DMS114 treated with DMSO at 0.1 percent for 48 hours (cell line): Measurements from ENCODE around the gene RCOR3.

ENCODE experiments used
- DNase-seq: peaks from one replicate; lab custom pipeline; 2025; ENCODE audit not compliant: unreplicated experiment; lab: John Stamatoyannopoulos, UW

RCOR3 gene

GRCh38 chr1:211324992-211325775 lies 66.0 kb downstream of the RCOR3 start:
- DNase-seq: no peak

- DNase-seq: no peak
Measured at GRCh38 chr1:211326140-211326527, 67.0 kb downstream of the RCOR3 start.

- DNase-seq: peak; percentile 42
Measured at GRCh38 chr1:211326528-211327345, 67.6 kb downstream of the RCOR3 start, which contains the start of gene TRAF5. TSS of gene TRAF5 (plus strand) at chr1:211326833. CDS start at chr1:211353240, 26,407 bp downstream.

- no peak for DNase-seq
Measured at GRCh38 chr1:211327346-211327921, 68.3 kb downstream of the RCOR3 start.

- DNase-seq: no peak
Measured at GRCh38 chr1:211328084-211328694, 69.0 kb downstream of the RCOR3 start.

GRCh38 chr1:211328866-211329475 lies 69.8 kb downstream of the RCOR3 start:
- no peak for DNase-seq

GRCh38 chr1:211329764-211330201 lies 70.6 kb downstream of the RCOR3 start:
- no peak for DNase-seq

GRCh38 chr1:211330282-211330936 lies 71.2 kb downstream of the RCOR3 start:
- no peak for DNase-seq

- DNase-seq: no peak
Measured at GRCh38 chr1:211331011-211331709, 72.0 kb downstream of the RCOR3 start.

GRCh38 chr1:211332036-211332616 lies 73.0 kb downstream of the RCOR3 start:
- DNase-seq: no peak

- DNase-seq: no peak
Measured at GRCh38 chr1:211332830-211333229, 73.7 kb downstream of the RCOR3 start.

GRCh38 chr1:211333906-211334305 lies 74.7 kb downstream of the RCOR3 start:
- DNase-seq: no peak

- DNase-seq: no peak
Measured at GRCh38 chr1:211334986-211335385, 75.8 kb downstream of the RCOR3 start.

GRCh38 chr1:211335522-211336157 lies 76.5 kb downstream of the RCOR3 start:
- no peak for DNase-seq

GRCh38 chr1:211336161-211336560 lies 77.0 kb downstream of the RCOR3 start:
- no peak for DNase-seq

- no peak for DNase-seq
Measured at GRCh38 chr1:211336775-211337174, 77.6 kb downstream of the RCOR3 start.

- no peak for DNase-seq
Measured at GRCh38 chr1:211337430-211338223, 78.5 kb downstream of the RCOR3 start.

GRCh38 chr1:211338224-211338620 lies 79.1 kb downstream of the RCOR3 start:
- no peak for DNase-seq
